Tibial nerve (tissue), 4 donors: ENCODE measurements around the gene FZD7. TPM values are rescaled to one million over a fixed set of nuclear protein-coding genes. Genes with fewer than 3 reads are reported as not detected.

Experiments used
- DNase-seq, 2 donors: peaks; one replicate each; pipeline ENCODE4 v3.0.0-alpha.2; 2019; ENCODE audit warnings: low spot score in 2 of 2
- H3K27ac ChIP-seq, 4 donors: fragments of 200-600 bp; sonication (generic) in 3 of 4; one replicate each; pipeline ENCODE4 v1.5.1; 2017 to 2019; ENCODE audit warnings: mild to moderate bottlenecking in 1 of 4
- H3K27me3 ChIP-seq, 2 donors: fragments of 200-600 bp; sonication (generic) in 1 of 2; one replicate each; pipeline versions ENCODE4 v1.5.1 to v1.6.0; 2017 to 2019
- H3K36me3 ChIP-seq, 3 donors: fragments of 200-600 bp; sonication (generic); one replicate each; pipeline ENCODE4 v1.5.1; 2018 to 2019
- H3K4me1 ChIP-seq, 4 donors: fragments of 200-600 bp; sonication (generic) in 3 of 4; one replicate each; pipeline ENCODE4 v1.5.1; 2017 to 2019
- H3K4me3 ChIP-seq, 4 donors: fragments of 200-600 bp; sonication (generic) in 3 of 4; one replicate each; pipeline ENCODE4 v1.5.1; 2017 to 2019; ENCODE audit warnings: mild to moderate bottlenecking in 1 of 4, moderate library complexity in 1 of 4
- H3K9me3 ChIP-seq, 4 donors: fragments of 200-600 bp; sonication (generic) in 3 of 4; one replicate each; pipeline ENCODE4 v1.5.1; 2017 to 2019
- CTCF ChIP-seq, 5 experiments: fragments of 200-600 bp in 3 of 5; fragments of 450-650 bp in 2 of 5; sonication (generic) in 3 of 5; IDR thresholded peaks; one replicate each; pipeline ENCODE4 v1.5.1; 2016 to 2019; ENCODE audit warnings: antibody characterized with exemption in 5 of 5, mild to moderate bottlenecking in 3 of 5, moderate library complexity in 2 of 5
- EP300 ChIP-seq, 2 donors: sonication (generic); formaldehyde crosslinking; IDR thresholded peaks; one replicate each; pipeline ENCODE4 v1.6.1; 2017; ENCODE audit warnings: antibody characterized with exemption in 2 of 2, mild to moderate bottlenecking in 1 of 2
- POLR2A ChIP-seq, 2 donors: fragments of 450-650 bp; IDR thresholded peaks; one replicate each; pipeline ENCODE4 v1.6.1; 2017; ENCODE audit warnings: antibody characterized with exemption in 2 of 2, mild to moderate bottlenecking in 2 of 2, moderate library complexity in 2 of 2
- WGBS, 2 donors: methylation state at CpG; one replicate each; pipeline ENCODE4 v1.1.5; 2018; 5-methylcytosine and 5-hydroxymethylcytosine counted together
- total RNA-seq, 4 donors: library from RNA; depleted of rRNA; stranded (reverse); fragments of >200 nt; gene quantifications; one replicate each; pipeline ENCODE4 v1.1.0, GENCODE V29; 2016

Gene FZD7
- total RNA-seq, 4 donors from 2014 or later = 7.2 to 14.2 (median 11.1) TPM

GRCh38 chr2:201986463-201986735 is 47.3 kb upstream of the FZD7 start:
- H3K4me1 ChIP-seq = peaks cover 0 to 24% (median 4%) of the 10 kb centered on the region in 4 donors
- no peak overlapping the region for H3K27ac ChIP-seq
- H3K27me3 ChIP-seq = no peaks in the 10 kb centered on the region
- WGBS, 2 donors = 91% methylated on average over 5 of the region's 5 CpGs
- no peak for DNase-seq
- no peak overlapping the region for H3K4me3 ChIP-seq
- TF ChIP-seq EP300 (IDR thresholded peaks at IDR 0.05) (no peak), POLR2A (IDR thresholded peaks at IDR 0.05) (no peak), CTCF (IDR thresholded peaks at IDR 0.05) (no peak)
- no peaks in the 10 kb centered on the region for H3K36me3 ChIP-seq
- no peaks in the 10 kb centered on the region for H3K9me3 ChIP-seq

GRCh38 chr2:201987426-201987825 is 46.2 kb upstream of the FZD7 start:
- H3K4me3 ChIP-seq = no peak overlapping the region
- TF ChIP-seq CTCF (IDR thresholded peaks at IDR 0.05) = no peak
- no peak for TF ChIP-seq POLR2A (IDR thresholded peaks at IDR 0.05)
- no peak for TF ChIP-seq EP300 (IDR thresholded peaks at IDR 0.05)
- H3K9me3 ChIP-seq = no peaks in the 10 kb centered on the region
- no peaks in the 10 kb centered on the region for H3K27me3 ChIP-seq
- 73 to 78% methylated on average over 2 of the region's 2 CpGs for WGBS, 2 donors
- H3K4me1 ChIP-seq = peaks cover 0 to 24% (median 4%) of the 10 kb centered on the region in 4 donors
- DNase-seq = no peak
- no peak overlapping the region for H3K27ac ChIP-seq
- H3K36me3 ChIP-seq = no peaks in the 10 kb centered on the region

GRCh38 chr2:201990069-201990468 is 43.6 kb upstream of the FZD7 start:
- Histone ChIP-seq H3K27me3 (no peaks in the 10 kb centered on the region), H3K36me3 (no peaks in the 10 kb centered on the region), H3K27ac (no peak overlapping the region), H3K4me1 (peaks cover 0 to 9% (median 2%) of the 10 kb centered on the region in 4 donors), H3K9me3 (no peaks in the 10 kb centered on the region), H3K4me3 (no peak overlapping the region)
- no peak for TF ChIP-seq EP300 (IDR thresholded peaks at IDR 0.05)
- no peak for TF ChIP-seq POLR2A (IDR thresholded peaks at IDR 0.05)
- no peak for TF ChIP-seq CTCF (IDR thresholded peaks at IDR 0.05)
- WGBS, 2 donors = 95 to 100% methylated on average over 2 of the region's 2 CpGs
- no peak for DNase-seq

- DNase-seq = no peak
Observed at GRCh38 chr2:201992960-201993359, 40.7 kb upstream of the FZD7 start.

GRCh38 chr2:201994973-201995638 is 38.5 kb upstream of the FZD7 start:
- DNase-seq = no peak
- Histone ChIP-seq H3K27ac (no peak overlapping the region), H3K36me3 (no peaks in the 10 kb centered on the region), H3K27me3 (no peaks in the 10 kb centered on the region), H3K4me1 (peaks cover 0 to 7% (median 0%) of the 10 kb centered on the region in 4 donors), H3K4me3 (no peak overlapping the region), H3K9me3 (no peaks in the 10 kb centered on the region)
- 92 to 94% methylated on average over 2 of the region's 2 CpGs for WGBS, 2 donors
- TF ChIP-seq POLR2A (IDR thresholded peaks at IDR 0.05) (no peak), CTCF (IDR thresholded peaks at IDR 0.05) (no peak), EP300 (IDR thresholded peaks at IDR 0.05) (no peak)

More at GRCh38 chr2:201992960-201993359, 40.7 kb upstream of the FZD7 start:
- no peaks in the 10 kb centered on the region for H3K9me3 ChIP-seq
- peaks cover 0 to 7% (median 0%) of the 10 kb centered on the region in 4 donors for H3K4me1 ChIP-seq
- no peak overlapping the region for H3K4me3 ChIP-seq
- no peaks in the 10 kb centered on the region for H3K36me3 ChIP-seq
- H3K27me3 ChIP-seq = no peaks in the 10 kb centered on the region
- no peak overlapping the region for H3K27ac ChIP-seq
- no peak for TF ChIP-seq EP300 (IDR thresholded peaks at IDR 0.05)
- TF ChIP-seq CTCF (IDR thresholded peaks at IDR 0.05) = no peak
- WGBS, 2 donors = 94 to 99% methylated on average over 4 of the region's 4 CpGs
